Stimulated activated CD4-positive, alpha-beta T cell treated with anti-CD3 and anti-CD28 coated beads, Interleukin-2, amount 100 ng/mL, for 4 hours (primary cell): ENCODE results near the gene MRPL21.
"Not testable (repeated sequence)": the region's sequence is repeated elsewhere in the genome, so short reads cannot be mapped to it uniquely, and the experiment has no call there.

Source experiments
- DNase-seq: peaks from one replicate; pipeline ENCODE4 v3.0.0-alpha.2; 2020; ENCODE audit warnings: low read depth

Gene MRPL21

DNA sequence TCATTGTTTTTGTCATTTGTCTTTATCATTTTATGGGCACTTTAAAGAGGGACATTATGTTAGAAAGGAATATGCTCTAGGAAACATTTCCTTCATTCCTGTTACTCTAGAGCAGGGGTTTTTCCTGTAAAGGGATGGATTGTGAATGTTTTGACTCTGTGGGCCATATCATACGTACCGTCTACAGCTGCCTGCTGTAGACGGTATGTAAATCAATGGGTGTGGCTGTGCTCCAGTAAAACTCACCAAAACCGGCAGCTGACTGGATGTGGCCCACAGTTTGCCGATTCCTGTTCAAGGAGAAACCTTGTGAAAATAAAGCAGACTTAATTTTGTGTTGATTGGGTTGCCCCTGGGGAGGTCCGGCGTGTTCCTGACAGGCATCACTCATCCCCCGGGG is 7.3 kb upstream of the MRPL21 start:
- DNase-seq, result no peak

GRCh38 chr11:68908273-68908672 is 4.6 kb upstream of the MRPL21 start:
- no peak for DNase-seq

GRCh38 chr11:68905421-68906360 is 2.1 kb upstream of the MRPL21 start:
- DNase-seq, result no peak

DNA sequence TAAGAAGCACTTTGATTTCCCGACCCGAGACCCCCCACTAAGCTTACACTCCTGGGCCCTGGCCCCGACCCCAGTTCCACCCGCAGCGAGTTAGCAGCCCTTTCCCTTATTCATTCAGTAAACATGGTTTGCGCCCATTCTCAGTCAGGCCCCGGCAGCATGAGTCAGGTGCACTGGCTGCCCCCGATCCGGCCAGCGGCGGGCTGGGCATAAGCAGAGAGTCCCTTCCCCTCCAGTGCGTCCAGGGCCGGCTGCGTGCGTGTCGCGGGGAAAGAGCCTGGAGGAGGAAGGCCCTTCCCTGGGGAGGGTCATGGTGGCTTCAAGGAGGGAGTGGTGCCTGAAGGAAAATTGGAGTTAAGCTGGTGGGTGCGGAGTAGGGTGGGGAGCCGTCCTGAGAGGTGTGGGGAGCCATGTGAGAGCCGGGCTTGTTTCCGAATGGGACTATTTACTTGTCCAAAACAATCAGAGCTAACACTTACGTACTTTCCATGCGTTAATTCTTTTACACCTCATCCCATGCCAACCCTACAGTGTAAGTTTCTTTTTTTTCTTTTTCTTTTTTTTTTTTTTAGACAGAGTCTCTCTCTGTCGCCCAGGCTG is 716 bp upstream of the MRPL21 start:
- no peak for DNase-seq

- no peak for DNase-seq
Observed at GRCh38 chr11:68900835-68901381, 2.7 kb downstream of the MRPL21 start.

- DNase-seq, result no peak
Observed at GRCh38 chr11:68897441-68897840, 6.2 kb downstream of the MRPL21 start.

DNA sequence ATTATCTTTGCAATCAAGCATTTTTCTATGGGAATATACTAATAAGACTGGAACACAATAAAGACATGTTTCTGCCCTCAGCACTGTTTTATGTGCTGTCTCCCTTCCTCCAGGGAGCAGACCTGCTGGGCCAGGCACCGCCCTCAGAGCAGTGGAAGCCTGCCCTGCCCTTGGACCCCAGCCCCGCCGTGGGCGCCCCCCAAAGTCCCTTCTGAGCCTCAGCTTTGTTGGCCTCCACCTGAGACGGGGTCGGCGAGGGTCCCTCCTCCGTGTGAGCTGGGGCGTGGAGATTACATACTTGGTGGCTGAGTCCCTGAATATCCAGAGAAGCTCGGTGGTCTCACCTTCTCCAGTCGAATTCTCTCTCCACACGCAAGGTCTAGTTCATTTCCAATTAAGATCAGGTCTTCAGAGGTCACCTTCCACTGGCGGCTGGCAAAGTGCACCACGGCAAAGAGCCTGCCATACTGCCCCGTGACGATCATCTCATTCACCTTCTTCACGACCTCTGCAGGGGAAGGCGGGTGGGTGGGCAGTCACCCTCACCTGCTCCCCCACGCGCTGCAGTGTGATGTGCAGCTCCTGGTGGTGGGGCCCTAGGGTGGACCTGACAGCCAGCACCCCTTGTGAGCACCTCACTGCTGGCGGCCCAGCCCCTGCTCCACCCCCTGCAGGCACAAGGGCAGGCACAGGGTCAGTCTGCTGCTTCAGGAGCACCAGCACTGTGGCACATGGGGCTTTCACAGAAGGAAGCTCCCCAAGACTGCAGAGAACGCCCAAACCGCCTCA is 7.3 kb downstream of the MRPL21 start:
- no peak for DNase-seq

DNA sequence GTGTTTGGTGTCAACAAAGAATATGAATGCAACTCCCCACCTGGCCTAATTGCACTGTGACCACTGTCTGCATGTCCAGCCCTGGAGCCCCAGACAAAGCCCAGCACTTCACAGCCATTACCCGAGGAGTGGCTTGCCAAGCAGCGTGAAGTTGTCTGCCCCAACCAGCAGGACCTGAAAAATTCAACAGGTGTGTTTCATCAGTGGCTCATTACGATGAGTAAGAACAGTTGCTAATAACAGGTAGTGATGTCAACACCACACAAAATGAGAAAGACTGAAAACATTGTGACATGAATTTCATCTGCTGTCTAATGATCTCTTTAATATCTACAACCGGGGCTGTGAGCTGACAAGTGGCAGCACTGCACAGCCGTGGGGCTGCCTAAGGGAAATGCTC is 10.3 kb downstream of the MRPL21 start:
- no peak for DNase-seq

DNA sequence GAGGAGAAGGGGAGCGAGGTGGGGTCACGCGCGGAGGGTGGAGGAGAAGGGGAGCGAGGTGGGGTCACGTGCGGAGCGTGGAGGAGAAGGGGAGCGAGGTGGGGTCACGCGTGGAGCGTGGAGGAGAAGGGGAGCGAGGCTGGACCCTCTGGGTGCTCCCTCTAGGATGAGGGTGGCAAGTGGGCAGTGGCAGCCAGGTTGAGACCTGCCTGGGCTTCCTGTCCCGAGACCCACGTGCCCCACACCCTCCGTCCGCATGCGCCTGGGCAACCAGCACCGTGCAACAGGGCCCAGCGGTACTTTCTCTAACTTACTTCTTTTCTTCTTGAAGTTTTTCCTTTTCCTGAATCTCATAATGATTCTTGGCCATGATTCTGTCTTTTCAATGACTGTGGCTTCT is 11.1 kb downstream of the MRPL21 start:
- DNase-seq, result no peak

DNA sequence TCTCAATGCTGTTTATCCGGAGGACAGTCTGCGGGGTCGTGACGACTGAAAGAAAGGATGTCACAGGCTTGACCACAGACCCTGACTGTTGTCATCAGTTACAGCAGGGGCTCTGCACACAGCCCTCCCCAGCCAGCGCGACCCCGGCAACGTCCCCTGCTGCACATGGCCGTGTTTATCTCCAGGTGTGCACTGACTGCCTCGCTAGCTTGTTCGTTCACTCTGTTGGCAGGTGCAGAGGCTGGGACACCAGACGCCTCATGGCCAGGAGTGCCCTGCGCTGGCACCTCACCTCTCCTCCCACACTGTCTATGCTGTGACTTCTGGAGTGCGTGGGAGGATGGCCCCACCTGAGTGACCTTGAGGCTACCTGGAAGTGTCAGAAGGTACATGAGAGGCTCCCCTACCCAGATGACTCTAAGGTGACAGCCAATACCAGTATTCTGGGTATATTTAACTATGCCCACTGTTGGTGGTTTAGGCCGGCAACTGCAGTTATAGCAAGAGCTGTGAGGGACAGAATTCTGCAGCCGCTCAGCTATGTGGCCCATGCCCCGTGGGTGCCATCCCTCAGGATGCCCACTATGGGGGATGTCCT is 12.2 kb downstream of the MRPL21 start:
- DNase-seq, result no peak

DNA sequence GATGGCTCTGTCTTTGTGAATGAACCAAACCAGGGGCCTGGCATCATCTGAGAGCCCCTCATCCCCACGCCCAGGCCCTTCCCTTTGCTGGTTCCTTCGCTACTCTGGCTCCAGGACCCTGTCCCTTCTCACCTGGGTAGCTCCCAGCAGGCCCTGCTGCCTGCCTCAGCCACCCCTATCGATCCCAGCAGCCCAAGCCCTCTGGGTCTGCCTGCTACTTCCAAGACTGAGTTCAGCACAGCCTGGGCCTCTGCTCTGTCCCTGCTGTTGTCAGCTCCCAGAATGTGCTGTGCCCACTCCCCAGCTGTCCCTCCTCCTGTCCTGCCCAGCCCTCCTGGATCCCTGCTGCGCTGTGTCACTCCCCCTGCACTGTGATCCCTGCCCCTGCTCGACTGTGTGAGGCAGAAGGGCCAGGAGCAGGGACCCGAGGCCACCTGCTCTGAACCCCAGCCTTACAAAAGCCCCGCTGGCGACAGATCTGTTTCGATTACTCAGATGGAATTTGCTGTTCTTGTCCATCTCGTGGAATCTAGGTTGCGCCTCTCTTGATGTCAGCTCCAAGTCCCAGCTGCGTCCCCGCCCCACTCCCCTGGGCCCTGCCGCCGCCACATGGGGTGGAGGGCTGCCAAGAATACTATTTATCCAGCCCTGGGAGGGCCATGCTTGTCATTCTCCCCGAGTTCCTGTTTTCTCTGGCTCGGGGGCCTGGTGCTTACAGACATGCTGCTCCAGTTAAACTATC is 13.0 kb downstream of the MRPL21 start:
- DNase-seq, result no peak

- DNase-seq, result no peak
Observed at GRCh38 chr11:68889948-68890446, 13.6 kb downstream of the MRPL21 start.

- DNase-seq, result not testable (repeated sequence)
Observed at GRCh38 chr11:68884827-68885226, 18.8 kb downstream of the MRPL21 start.

GRCh38 chr11:68882391-68882790 is 21.2 kb downstream of the MRPL21 start:
- no peak for DNase-seq

- no peak for DNase-seq
Observed at GRCh38 chr11:68881320-68881719, 22.3 kb downstream of the MRPL21 start.

DNA sequence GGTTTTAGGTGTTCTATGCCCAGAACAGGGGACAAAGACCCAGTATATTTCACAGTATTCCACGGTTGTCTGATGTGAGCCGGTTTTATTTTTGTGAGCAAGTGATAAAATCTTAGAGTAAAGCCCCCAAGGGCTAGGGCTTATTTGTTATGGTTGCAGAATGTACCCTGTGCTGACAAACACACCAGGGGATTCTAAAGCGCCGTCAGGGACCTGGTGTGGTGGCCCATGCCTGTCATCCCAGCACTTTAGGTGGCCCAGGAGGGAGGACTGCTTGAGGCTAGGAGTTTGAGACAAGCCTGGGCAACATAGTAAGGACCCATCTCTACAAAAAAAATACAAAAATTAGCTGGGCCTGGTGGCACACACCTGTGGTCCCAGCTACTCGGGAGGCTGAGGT is 22.8 kb downstream of the MRPL21 start:
- DNase-seq, result no peak

DNA sequence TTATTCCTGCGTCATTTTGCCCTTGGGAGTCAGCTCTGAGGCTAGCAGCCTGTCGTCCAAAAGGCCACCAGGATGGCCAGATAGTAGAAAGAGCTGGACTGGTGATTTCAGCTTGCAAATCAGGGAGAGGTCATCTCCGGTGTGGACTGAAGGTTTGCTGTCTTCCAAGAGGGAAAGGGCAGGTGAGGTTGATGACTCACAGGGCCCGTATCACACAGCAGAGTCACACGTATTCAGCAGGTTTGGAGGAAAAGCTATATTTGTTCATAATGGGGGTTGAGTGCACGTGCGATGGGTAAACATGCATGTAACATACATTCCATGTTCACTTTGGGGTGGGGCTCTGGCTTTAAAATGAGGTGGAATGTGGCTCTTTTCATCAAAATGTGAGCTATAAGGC is 25.6 kb downstream of the MRPL21 start:
- DNase-seq, result no peak

DNA sequence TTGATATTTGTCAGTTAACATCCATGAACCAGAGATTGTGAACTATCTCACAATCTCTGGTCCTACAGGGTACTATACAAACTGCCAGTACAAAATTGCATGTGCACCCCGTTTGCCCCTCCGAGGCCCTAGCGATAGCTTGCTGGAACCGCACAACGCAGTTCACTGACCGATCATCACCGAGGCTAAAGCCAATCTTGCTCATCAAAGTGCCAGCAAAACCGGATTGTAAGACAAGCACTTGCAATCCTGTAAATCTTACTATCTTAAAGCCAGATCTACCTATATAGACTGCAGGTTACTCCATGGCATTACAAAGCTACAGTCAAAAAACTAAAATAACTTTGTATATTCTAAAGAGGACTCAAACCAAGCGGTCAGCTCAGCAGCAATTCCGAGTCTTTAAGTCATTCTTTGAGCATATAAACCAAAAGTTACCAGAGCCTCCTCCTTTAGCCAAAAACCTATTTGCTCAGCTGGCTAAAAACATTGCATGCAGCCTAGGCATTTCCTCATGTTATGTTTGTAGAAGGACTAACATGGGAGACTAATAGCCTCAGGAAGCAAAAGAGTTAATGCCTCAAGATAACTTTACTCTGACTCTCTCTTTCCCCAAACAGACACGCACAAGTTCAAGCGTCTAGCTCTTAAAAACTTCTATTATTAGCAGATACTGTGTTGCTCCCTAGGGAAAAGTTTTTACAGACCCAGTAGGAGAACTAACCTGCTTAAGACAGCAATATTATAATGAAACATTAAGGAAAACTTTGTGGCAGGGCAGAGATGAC is 31.2 kb downstream of the MRPL21 start:
- DNase-seq, result no peak

DNA sequence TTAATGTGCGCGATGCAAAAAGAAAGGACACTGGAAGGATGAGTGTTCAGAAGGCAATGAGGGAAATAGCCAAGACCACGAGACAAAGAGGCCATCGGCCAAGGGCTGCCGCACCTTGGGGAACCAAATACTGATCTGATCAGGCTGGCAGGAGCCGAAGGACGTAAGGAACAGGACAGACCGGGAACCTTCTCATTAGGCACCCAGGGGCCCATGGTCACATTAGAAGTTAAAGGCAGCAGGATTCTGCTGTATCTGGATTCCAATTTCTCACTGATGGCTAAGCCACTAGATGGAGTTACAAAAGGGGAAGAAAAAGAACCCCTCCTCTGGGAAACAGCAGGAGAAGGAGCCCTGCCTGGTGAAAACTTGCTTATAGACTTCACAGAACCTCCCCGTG is 33.2 kb downstream of the MRPL21 start:
- no peak for DNase-seq

DNA sequence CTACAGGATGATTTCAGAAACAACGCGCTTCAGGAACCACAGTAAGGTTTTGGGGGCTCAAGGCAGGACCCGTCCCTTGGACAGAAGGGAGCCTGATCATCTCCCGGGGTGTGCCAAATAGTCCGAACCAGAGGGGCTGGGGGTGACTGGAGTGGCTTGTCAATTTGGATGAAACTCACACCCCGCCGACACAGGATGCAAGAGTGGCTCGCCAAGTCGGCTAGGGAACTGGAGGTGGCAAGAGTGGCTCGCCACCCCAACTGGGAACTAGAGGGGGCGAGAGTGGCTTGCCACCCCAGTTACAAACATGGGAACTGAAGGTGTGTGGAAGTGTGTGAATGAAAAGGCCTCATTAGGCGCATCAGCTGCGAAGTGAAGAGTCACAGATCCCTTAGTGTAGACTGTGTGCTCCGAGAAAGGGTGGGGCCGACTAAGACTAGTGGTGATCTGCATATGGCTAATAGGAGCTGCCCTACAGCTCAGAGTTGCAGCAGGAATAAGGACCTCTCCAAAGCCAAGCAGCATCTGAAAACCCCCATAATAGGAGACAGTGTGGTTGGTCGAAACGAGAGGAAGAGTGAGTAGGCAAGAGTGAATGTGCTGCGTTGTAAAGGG is 35.3 kb downstream of the MRPL21 start:
- no peak for DNase-seq
